ENCODE data around the gene LYSMD2. TPM values are rescaled to one million over a fixed set of nuclear protein-coding genes. Genes with fewer than 3 reads are reported as not detected.
"Not testable (repeated sequence)": the region's sequence is repeated elsewhere in the genome, so short reads cannot be mapped to it uniquely, and the experiment has no call there.

The LYSMD2 gene
- total RNA-seq, result 13.2 and 14.3 TPM in 2 replicates

- intact Hi-C loops (cut with micrococcal nuclease), result loop anchor here (2.0 to 10.0 kb wide), 5 partner anchors 39 to 1383 kb away; partner anchors contain the start of genes GABPB1 and TMOD3
These were observed at the start of gene LYSMD2 for GRCh38 chr15:51737522-51738305. LYSMD2 (minus strand) TSS chr15:51737655; CDS start chr15:51737622, 33 bp downstream.

- intact Hi-C loops (cut with micrococcal nuclease), result not testable (repeated sequence)
These were observed 49.7 kb upstream of the LYSMD2 start for GRCh38 chr15:51787130-51787529.

- intact Hi-C loops (cut with micrococcal nuclease), result no loop called here
These were observed 46.5 kb upstream of the LYSMD2 start for GRCh38 chr15:51783967-51784366.

DNA sequence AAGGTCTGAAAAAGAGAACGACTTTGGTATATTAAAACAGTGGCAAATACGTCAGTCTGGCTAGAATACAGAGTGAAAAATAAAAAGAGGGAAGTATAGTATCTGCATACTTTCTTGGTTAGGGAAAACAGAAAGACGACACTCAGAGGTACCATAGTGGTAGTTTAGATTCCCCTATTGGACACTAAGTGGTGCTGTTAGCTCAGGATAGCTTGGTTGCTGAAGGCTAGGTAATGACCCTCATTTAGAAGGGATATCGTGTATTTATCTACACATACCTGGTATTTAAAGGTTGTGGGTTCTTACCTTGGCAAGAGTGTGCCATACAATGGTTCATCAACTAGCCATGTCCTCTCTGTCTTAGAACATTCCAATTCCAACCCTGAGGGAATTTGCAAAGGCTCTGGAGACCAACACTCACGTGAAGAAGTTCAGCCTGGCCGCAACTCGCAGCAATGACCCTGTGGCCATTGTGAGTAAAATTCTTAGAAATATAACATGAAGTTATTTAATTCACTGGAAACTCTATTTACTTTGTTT, 45.0 kb upstream of the LYSMD2 start:
- intact Hi-C loops (cut with micrococcal nuclease), result no loop called here

DNA sequence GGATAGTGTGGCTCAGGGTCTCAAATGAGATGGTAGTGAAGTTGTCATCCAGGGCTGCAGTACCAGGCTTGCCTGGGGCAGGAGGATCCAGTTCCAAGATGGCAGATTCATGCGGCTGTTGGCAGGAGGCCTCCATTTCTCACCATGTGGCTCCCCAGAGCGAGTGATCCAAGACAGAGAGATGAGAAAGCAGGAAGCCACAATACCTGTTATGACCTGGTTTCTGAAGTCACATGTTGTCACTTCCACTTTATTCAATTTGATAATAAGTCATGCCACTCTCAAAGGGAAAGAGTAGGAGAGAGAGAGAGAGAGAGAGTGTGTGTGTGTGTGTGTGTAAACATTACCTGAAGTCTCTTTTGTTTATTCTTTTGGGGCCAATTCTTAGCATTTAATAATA, 44.1 kb upstream of the LYSMD2 start:
- intact Hi-C loops (cut with micrococcal nuclease), result no loop called here

DNA sequence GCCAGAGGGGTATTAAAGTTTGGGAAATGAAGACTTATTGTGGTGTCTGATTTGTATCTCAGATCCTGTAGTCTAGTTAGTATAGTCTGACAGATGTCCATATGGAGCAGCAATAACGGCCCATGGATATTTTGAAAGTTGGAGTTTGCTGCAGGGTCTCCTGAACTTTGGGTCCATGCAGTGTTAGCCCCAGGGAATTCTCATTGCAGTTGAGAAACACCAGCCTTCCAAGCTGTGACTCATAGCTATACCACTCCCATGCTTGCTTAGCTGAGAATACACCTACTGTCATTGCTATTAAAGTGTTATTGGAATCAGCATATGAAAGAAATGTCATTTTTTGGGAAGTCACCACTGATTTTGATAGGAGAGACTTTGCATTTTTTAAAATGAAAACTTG, 43.2 kb upstream of the LYSMD2 start:
- intact Hi-C loops (cut with micrococcal nuclease), result no loop called here

DNA sequence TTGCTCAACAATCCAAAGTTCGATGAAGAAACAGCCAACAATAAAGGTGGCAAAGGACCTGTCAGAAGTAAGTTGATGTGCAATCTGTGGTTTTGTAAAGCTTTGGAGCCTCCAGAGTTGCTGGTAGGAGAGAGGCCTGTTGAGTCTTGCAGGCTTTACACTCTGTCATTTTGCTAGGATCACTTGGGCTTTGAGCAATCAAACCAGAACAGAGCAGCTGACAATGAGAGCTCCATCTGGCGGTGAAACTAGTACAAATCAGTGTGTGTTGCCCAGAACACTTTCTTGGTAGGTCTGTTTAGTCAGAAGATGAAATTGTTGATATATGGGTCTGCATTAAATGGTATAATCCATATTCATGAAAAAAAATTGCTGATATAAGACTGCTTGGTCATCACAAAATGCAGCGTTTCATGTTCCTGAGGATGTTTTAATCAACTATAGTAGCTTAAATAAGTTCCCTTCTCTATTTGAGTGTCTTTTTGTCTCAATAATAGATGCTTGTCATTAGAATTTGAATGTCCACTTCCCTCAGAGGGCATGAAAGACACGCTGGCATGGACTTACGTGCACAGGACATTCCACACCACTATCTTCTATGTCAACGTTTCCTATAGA, 39.6 kb upstream of the LYSMD2 start:
- intact Hi-C loops (cut with micrococcal nuclease), result loop anchor here (1.0 to 2.0 kb wide), 2 partner anchors 40 to 127 kb away; partner anchors contain the start of gene LYSMD2

DNA sequence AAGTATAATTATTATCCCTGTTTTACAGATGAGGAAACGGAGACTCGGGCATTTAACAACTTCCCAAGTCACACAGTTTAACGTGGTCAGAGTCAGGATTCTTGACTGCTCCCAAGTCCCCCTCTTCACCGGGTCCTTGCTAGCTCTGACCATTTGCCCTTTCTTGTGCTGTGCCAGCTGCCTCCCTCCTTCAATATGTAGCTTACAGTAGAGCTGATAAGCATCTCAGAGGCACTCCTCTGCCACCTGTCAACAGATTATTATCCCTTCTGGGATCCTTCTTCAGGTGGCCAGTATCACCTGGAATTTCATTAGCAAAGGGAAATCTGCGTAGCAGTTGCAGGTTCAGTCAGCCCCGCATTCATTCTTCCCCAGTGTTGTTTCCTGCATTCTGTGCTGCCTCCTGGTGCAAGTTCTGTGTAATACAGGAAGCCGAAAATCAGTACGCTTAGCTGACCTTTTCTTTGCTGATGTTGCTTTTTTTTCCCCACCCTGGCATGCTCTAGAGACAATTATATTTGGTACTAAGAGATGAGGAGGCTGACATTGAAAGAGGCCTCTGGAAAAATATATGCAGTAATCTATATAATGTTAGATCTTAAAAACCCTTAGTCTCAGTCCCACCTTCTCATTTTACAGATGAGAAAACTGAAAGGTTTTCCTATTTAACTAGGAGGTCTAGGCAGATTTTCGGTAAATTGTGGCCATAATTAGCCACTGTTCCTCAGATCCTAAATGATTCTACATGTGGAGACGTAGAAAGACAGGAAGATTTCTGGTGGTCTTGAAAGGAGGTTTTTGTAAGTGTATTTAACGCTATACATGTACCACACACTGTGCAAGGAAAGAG, 38.7 kb upstream of the LYSMD2 start:
- intact Hi-C loops (cut with micrococcal nuclease), result loop anchor here (1.0 to 2.0 kb wide), 2 partner anchors 39 to 126 kb away; partner anchors contain the start of gene LYSMD2

DNA sequence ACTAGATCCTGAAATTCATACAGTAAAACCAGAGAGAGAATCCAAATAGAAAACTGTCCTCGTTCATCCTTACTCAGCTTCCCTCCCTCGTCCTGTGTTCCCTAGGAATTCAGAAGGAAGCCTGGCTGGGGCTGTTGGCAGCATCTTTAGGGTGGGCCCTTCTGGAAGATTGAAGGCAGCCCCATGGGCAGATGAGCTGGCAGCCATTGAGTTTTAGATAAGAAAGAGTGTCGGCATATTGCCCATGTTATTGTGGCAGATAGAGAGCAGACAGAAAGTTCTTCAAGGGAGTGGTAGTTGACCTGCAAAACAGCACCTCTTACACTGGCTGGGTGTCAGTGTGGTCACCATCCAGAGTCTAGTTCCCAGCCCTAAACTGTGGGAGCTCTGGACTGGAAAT, 37.5 kb upstream of the LYSMD2 start:
- intact Hi-C loops (cut with micrococcal nuclease), result no loop called here

- intact Hi-C loops (cut with micrococcal nuclease), result no loop called here
These were observed 34.3 kb upstream of the LYSMD2 start for GRCh38 chr15:51771773-51772172.

- intact Hi-C loops (cut with micrococcal nuclease), result no loop called here
These were observed 33.4 kb upstream of the LYSMD2 start for GRCh38 chr15:51770902-51771301.

DNA sequence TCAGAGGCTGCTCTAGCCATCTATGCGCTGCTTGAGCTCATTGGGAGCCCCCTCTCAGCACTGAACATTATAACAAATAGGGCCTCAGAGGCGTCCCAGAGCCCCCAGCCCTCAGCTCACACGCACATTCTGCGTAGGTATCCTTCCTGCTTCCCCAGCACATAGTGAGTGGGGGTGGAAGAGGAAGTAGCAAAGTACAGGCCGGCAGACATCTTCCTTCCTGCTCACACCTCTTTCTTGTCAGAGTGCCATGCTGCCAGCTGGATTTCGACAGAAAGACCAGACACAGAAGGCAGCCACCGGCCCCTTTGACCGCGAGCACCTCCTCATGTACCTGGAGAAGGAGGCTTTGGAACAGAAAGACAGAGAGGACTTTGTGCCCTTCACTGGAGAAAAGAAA, 30.6 kb upstream of the LYSMD2 start:
- intact Hi-C loops (cut with micrococcal nuclease), result no loop called here

DNA sequence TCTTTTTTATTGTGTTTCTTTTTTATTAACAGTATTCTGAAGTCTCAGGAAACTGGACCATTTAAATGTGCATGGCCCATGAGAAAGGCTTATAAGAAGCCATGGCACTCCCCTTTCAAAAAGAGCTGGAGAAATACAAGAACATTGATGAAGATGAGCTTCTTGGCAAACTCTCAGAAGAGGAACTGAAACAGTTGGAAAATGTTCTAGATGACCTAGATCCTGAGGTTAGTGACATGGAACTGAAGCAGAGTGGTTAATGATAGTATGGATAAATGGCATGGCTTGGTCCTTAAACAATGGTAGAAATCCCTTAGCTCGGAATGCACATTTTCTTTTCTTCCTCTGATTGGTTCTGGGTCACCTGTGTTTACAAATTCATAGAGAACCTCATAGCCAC, 28.9 kb upstream of the LYSMD2 start:
- intact Hi-C loops (cut with micrococcal nuclease), result no loop called here

GRCh38 chr15:51765751-51766150, 28.3 kb upstream of the LYSMD2 start:
- intact Hi-C loops (cut with micrococcal nuclease), result no loop called here

DNA sequence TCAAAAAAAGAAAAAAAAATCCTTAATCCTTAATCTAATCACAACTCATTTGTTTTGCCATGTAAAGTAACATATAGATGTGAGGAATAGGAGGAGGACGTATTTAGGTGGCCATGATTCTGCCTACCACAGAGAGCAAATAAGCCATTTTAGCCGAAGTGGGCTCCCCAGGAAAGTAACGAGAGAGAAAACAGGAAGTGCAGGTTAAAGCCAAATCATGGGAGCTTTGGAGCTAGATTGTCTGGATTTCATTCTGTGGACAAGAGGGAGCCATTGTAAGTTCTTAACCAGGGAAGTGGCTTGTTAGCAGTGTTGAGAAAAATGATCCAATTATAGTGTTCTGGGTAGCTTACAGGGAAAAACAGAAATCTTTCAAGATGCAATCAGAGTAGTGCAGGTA, 23.4 kb upstream of the LYSMD2 start:
- intact Hi-C loops (cut with micrococcal nuclease), result no loop called here

GRCh38 chr15:51759557-51760070, 22.2 kb upstream of the LYSMD2 start:
- intact Hi-C loops (cut with micrococcal nuclease), result no loop called here

- intact Hi-C loops (cut with micrococcal nuclease), result no loop called here
These were observed 21.2 kb upstream of the LYSMD2 start for GRCh38 chr15:51758645-51759044.

GRCh38 chr15:51757450-51757849, 20.0 kb upstream of the LYSMD2 start:
- intact Hi-C loops (cut with micrococcal nuclease), result no loop called here

DNA sequence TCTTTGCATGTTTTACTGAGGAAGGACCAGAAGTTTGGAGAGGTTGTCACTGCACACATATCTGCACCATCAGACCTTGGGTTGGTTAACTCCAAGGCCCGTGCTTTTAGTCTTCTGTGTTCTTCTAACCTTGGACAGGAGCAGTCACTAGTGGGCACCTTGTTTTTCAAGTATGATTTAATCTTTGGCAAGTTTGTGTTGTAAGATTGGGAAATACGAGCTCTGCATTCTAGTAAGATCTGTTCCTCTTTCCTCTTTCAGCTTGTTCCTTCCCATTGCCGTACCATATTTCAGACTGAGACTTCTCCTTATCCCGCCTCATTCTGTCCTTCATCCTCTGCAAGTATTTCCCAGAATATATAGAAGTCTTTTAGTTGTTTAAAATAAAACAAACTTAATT, 19.0 kb upstream of the LYSMD2 start:
- intact Hi-C loops (cut with micrococcal nuclease), result no loop called here

GRCh38 chr15:51755790-51756189, 18.3 kb upstream of the LYSMD2 start:
- intact Hi-C loops (cut with micrococcal nuclease), result no loop called here

GRCh38 chr15:51754267-51754666, 16.8 kb upstream of the LYSMD2 start:
- intact Hi-C loops (cut with micrococcal nuclease), result no loop called here
